Keratinocyte (primary cell): ENCODE measurements around the gene CLCN1.

Source experiments
- EZH2 ChIP-seq: IDR thresholded peaks from one replicate; pipeline ENCODE4 v1.6.1; 2012; ENCODE audit warnings: inconsistent platforms, mild to moderate bottlenecking, low read length, moderate library complexity
- TF ChIP-seq, protein P1 (sequence below), 3 experiments: IDR thresholded peaks in 1 of 3; conservative IDR thresholded peaks in 1 of 3; optimal IDR thresholded peaks in 1 of 3; 2 replicates in 2 of 3; 3 replicates in 1 of 3; pipeline versions ENCODE3 to v1.5.1; 2011; ENCODE audit warnings: low read length in 3 of 3, mild to moderate bottlenecking in 3 of 3, moderate library complexity in 2 of 3, control low read depth in 1 of 3, inconsistent platforms in 1 of 3; ENCODE audit not compliant: insufficient read depth in 2 of 3; ENCODE audit errors: extremely low read depth in 1 of 3

DNA sequence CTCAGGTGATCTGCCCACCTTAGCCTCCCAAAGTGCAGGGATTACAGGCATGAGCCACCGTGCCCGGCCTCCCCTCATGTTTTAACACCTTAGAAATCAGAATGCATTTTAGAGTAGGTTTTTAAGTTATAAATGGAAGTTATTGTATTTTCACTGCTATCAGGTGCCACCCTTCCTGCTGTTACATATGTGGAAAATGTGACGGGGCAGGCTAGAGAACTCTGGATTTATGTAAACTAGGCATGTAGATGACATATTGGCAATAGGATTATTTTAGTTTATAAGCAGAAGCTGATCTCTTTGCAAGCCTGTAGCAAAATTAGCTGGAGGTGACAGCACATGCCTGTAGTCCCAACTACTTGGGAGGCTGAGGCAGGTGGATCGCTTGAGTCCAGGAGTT lies 25.6 kb upstream of the CLCN1 start:
- TF ChIP-seq, protein P1, sequence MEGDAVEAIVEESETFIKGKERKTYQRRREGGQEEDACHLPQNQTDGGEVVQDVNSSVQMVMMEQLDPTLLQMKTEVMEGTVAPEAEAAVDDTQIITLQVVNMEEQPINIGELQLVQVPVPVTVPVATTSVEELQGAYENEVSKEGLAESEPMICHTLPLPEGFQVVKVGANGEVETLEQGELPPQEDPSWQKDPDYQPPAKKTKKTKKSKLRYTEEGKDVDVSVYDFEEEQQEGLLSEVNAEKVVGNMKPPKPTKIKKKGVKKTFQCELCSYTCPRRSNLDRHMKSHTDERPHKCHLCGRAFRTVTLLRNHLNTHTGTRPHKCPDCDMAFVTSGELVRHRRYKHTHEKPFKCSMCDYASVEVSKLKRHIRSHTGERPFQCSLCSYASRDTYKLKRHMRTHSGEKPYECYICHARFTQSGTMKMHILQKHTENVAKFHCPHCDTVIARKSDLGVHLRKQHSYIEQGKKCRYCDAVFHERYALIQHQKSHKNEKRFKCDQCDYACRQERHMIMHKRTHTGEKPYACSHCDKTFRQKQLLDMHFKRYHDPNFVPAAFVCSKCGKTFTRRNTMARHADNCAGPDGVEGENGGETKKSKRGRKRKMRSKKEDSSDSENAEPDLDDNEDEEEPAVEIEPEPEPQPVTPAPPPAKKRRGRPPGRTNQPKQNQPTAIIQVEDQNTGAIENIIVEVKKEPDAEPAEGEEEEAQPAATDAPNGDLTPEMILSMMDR (optimal IDR thresholded peaks at IDR 0.05 in 1 of 3, IDR thresholded peaks at IDR 0.05 in 1 of 3, conservative IDR thresholded peaks at IDR 0.05 in 1 of 3; ENCODE audit: extremely low read depth in 1 of 3, insufficient read depth in 2 of 3, low read length in 3 of 3): no peak
- no peak for TF ChIP-seq EZH2
